ENCODE data around the gene TECPR1.

Gene TECPR1

GRCh38 chr7:98202367-98203195 lies 49.5 kb downstream of the TECPR1 start:
- Mint-ChIP-seq H3K4me3 (peak overlapping the region; percentile 89 to 90), H3K9me3 (peaks cover 0 to 8% of the 10 kb centered on the region in 2 donors), H3K4me1 (peaks cover 69% of the 10 kb centered on the region), H3K27me3 (no peaks in the 10 kb centered on the region), H3K27ac (peak overlapping the region; percentile 96)
- DNase-seq (peak; percentile 72 to 84), ATAC-seq (peak; percentile 88)

- DNase-seq (peak; percentile 17 to 50), ATAC-seq (peak; percentile 67)
- peaks cover 0 to 8% of the 10 kb centered on the region in 2 donors for H3K9me3 Mint-ChIP-seq
- H3K4me3 Mint-ChIP-seq: peak overlapping the region; percentile 58 to 70
- peaks cover 61% of the 10 kb centered on the region for H3K4me1 Mint-ChIP-seq
- no peaks in the 10 kb centered on the region for H3K27me3 Mint-ChIP-seq
- H3K27ac Mint-ChIP-seq: no peak overlapping the region
These were observed 51.7 kb downstream of the TECPR1 start for GRCh38 chr7:98200364-98200763.

- no peaks in the 10 kb centered on the region for H3K27me3 Mint-ChIP-seq
- H3K4me3 Mint-ChIP-seq: no peak overlapping the region
- no peak overlapping the region for H3K27ac Mint-ChIP-seq
- H3K4me1 Mint-ChIP-seq: peaks cover 49% of the 10 kb centered on the region
- ATAC-seq: no peak
- DNase-seq: no peak
- peaks cover 0 to 8% of the 10 kb centered on the region in 2 donors for H3K9me3 Mint-ChIP-seq
These were observed 52.9 kb downstream of the TECPR1 start for GRCh38 chr7:98199131-98199530.

- H3K27me3 Mint-ChIP-seq: no peaks in the 10 kb centered on the region
- peaks cover 27% of the 10 kb centered on the region for H3K4me1 Mint-ChIP-seq
- ATAC-seq: no peak
- H3K4me3 Mint-ChIP-seq: no peak overlapping the region
- H3K9me3 Mint-ChIP-seq: peaks cover 0 to 8% of the 10 kb centered on the region in 2 donors
- DNase-seq: no peak
- H3K27ac Mint-ChIP-seq: no peak overlapping the region
These were observed 55.1 kb downstream of the TECPR1 start for GRCh38 chr7:98196706-98197605.

- Mint-ChIP-seq H3K27ac (no peak overlapping the region), H3K4me1 (peaks cover 6% of the 10 kb centered on the region), H3K4me3 (no peak overlapping the region), H3K9me3 (peaks cover 0 to 8% of the 10 kb centered on the region in 2 donors), H3K27me3 (no peaks in the 10 kb centered on the region)
- DNase-seq (no peak), ATAC-seq (no peak)
These were observed 57.2 kb downstream of the TECPR1 start for GRCh38 chr7:98194672-98195457.

- H3K9me3 Mint-ChIP-seq: peaks cover 5 to 6% of the 10 kb centered on the region in 2 donors
- peaks cover 7% of the 10 kb centered on the region for H3K4me1 Mint-ChIP-seq
- ATAC-seq (no peak), DNase-seq (no peak)
- H3K27me3 Mint-ChIP-seq: no peaks in the 10 kb centered on the region
- no peak overlapping the region for H3K27ac Mint-ChIP-seq
- H3K4me3 Mint-ChIP-seq: no peak overlapping the region
These were observed 57.8 kb downstream of the TECPR1 start for GRCh38 chr7:98194186-98194585.

GRCh38 chr7:98193474-98194180 lies 58.4 kb downstream of the TECPR1 start:
- ATAC-seq (no peak), DNase-seq (no peak)
- H3K27me3 Mint-ChIP-seq: no peaks in the 10 kb centered on the region
- no peak overlapping the region for H3K4me3 Mint-ChIP-seq
- H3K27ac Mint-ChIP-seq: no peak overlapping the region
- H3K4me1 Mint-ChIP-seq: peaks cover 10% of the 10 kb centered on the region
- H3K9me3 Mint-ChIP-seq: peaks cover 0 to 12% of the 10 kb centered on the region in 2 donors

- no peaks in the 10 kb centered on the region for H3K27me3 Mint-ChIP-seq
- peaks cover 0 to 17% of the 10 kb centered on the region in 2 donors for H3K9me3 Mint-ChIP-seq
- no peak for DNase-seq
- ATAC-seq: no peak
- H3K4me3 Mint-ChIP-seq: no peak overlapping the region
- peaks cover 10% of the 10 kb centered on the region for H3K4me1 Mint-ChIP-seq
- H3K27ac Mint-ChIP-seq: no peak overlapping the region
These were observed 59.1 kb downstream of the TECPR1 start for GRCh38 chr7:98192781-98193457.

- Mint-ChIP-seq H3K4me3 (no peak overlapping the region), H3K4me1 (peaks cover 10% of the 10 kb centered on the region), H3K9me3 (peaks cover 0 to 17% of the 10 kb centered on the region in 2 donors), H3K27ac (no peak overlapping the region), H3K27me3 (no peaks in the 10 kb centered on the region)
- no peak for ATAC-seq
- DNase-seq: no peak
These were observed 60.2 kb downstream of the TECPR1 start for GRCh38 chr7:98191668-98192431.

- H3K27ac Mint-ChIP-seq: peak overlapping the region; percentile 2 to 68
- peaks cover 0 to 17% of the 10 kb centered on the region in 2 donors for H3K9me3 Mint-ChIP-seq
- ATAC-seq (no peak), DNase-seq (no peak)
- H3K4me1 Mint-ChIP-seq: peaks cover 10% of the 10 kb centered on the region
- H3K27me3 Mint-ChIP-seq: no peaks in the 10 kb centered on the region
- no peak overlapping the region for H3K4me3 Mint-ChIP-seq
These were observed 62.5 kb downstream of the TECPR1 start for GRCh38 chr7:98189559-98189958.

GRCh38 chr7:98187138-98187502 lies 64.9 kb downstream of the TECPR1 start:
- peaks cover 10% of the 10 kb centered on the region for H3K4me1 Mint-ChIP-seq
- H3K9me3 Mint-ChIP-seq: peaks cover 0 to 17% of the 10 kb centered on the region in 2 donors
- no peak overlapping the region for H3K27ac Mint-ChIP-seq
- no peak overlapping the region for H3K4me3 Mint-ChIP-seq
- no peaks in the 10 kb centered on the region for H3K27me3 Mint-ChIP-seq
- no peak for DNase-seq
- no peak for ATAC-seq

- H3K9me3 Mint-ChIP-seq: peaks cover 0 to 17% of the 10 kb centered on the region in 2 donors
- DNase-seq: no peak
- no peak overlapping the region for H3K27ac Mint-ChIP-seq
- H3K4me1 Mint-ChIP-seq: peaks cover 10% of the 10 kb centered on the region
- H3K4me3 Mint-ChIP-seq: no peak overlapping the region
- no peak for ATAC-seq
- H3K27me3 Mint-ChIP-seq: no peaks in the 10 kb centered on the region
These were observed 65.4 kb downstream of the TECPR1 start for GRCh38 chr7:98186452-98187137.

- H3K27me3 Mint-ChIP-seq: no peaks in the 10 kb centered on the region
- peaks cover 0 to 17% of the 10 kb centered on the region in 2 donors for H3K9me3 Mint-ChIP-seq
- peaks cover 10% of the 10 kb centered on the region for H3K4me1 Mint-ChIP-seq
- H3K4me3 Mint-ChIP-seq: no peak overlapping the region
- H3K27ac Mint-ChIP-seq: no peak overlapping the region
- no peak for DNase-seq
- no peak for ATAC-seq
These were observed 66.9 kb downstream of the TECPR1 start for GRCh38 chr7:98185101-98185500.
